OCI-LY7 (cell line): Measurements from ENCODE around the gene STX8. TPM values are rescaled to one million over a fixed set of nuclear protein-coding genes. Genes with fewer than 3 reads are reported as not detected.

ENCODE experiments used
- BruUV-seq: library from RNA; stranded (reverse); fragments of 400-500 nt; replicated peaks from 2 replicates; lab custom pipeline; 2021; lab: Mats Ljungman, UMichigan
- CTCF ChIA-PET: fragments of 300-600 bp; sonication (Branson Sonifier 250); formaldehyde crosslinking; loops from one replicate; lab custom pipeline; 2022; ENCODE audit warnings: antibody characterized with exemption; ENCODE audit not compliant: unreplicated experiment; lab: Charles Lee
- POLR2A ChIA-PET: fragments of 300-600 bp; sonication (Branson Sonifier 250); formaldehyde crosslinking; loops from one replicate; lab custom pipeline; 2022; ENCODE audit warnings: antibody characterized with exemption; lab: Charles Lee
- DNase-seq: peaks from one replicate; pipeline ENCODE4 v3.0.0-alpha.2; 2015; ENCODE audit warnings: low spot score
- H2AFZ ChIP-seq: fragments of 200-600 bp; sonication (generic), shearing (Covaris generic); 2 replicates; pipeline ENCODE4 v1.6.1; 2014; ENCODE audit warnings: mild to moderate bottlenecking, antibody characterized with exemption, low read length, moderate library complexity
- H3K27ac ChIP-seq: fragments of 200-600 bp; sonication (generic); 2 replicates; pipeline ENCODE4 v1.5.1; 2014; ENCODE audit warnings: mixed run types, low read depth, mild to moderate bottlenecking, moderate library complexity, low read length, inconsistent platforms; ENCODE audit not compliant: poor library complexity, severe bottlenecking
- H3K36me3 ChIP-seq: fragments of 200-600 bp; sonication (generic); 2 replicates; pipeline ENCODE4 v1.6.1; 2014; ENCODE audit warnings: mild to moderate bottlenecking, antibody characterized with exemption, low read length, moderate library complexity, mixed read lengths; ENCODE audit not compliant: insufficient read depth
- H3K4me1 ChIP-seq: fragments of 200-600 bp; sonication (generic); 2 replicates; pipeline ENCODE4 v1.5.1; 2014; ENCODE audit warnings: mild to moderate bottlenecking, low read length; ENCODE audit not compliant: insufficient read depth, poor library complexity, severe bottlenecking
- H3K4me2 ChIP-seq: fragments of 200-600 bp; sonication (generic); 2 replicates; pipeline ENCODE4 v1.6.1; 2014; ENCODE audit warnings: mild to moderate bottlenecking, low read length
- H3K4me3 ChIP-seq: fragments of 200-600 bp; sonication (generic); 2 replicates; pipeline ENCODE4 v1.5.1; 2014; ENCODE audit warnings: mild to moderate bottlenecking, low read depth, low read length; ENCODE audit not compliant: poor library complexity, severe bottlenecking
- H3K79me2 ChIP-seq: fragments of 200-600 bp; sonication (generic); 2 replicates; pipeline ENCODE4 v1.6.1; 2016; ENCODE audit warnings: low read depth, mild to moderate bottlenecking, low read length, moderate library complexity, mixed read lengths; ENCODE audit not compliant: insufficient read depth
- H3K9me2 ChIP-seq: fragments of 200-600 bp; sonication (generic); 2 replicates; pipeline ENCODE4 v1.6.1; 2016; ENCODE audit warnings: mild to moderate bottlenecking, low read length, mixed read lengths; ENCODE audit not compliant: insufficient read depth
- H3K9me3 ChIP-seq: fragments of 200-600 bp; sonication (generic); 2 replicates; pipeline ENCODE4 v1.6.1; 2014; ENCODE audit warnings: mild to moderate bottlenecking, mixed run types, low read length, mixed read lengths
- H4K20me1 ChIP-seq: fragments of 200-600 bp; sonication (generic); 2 replicates; pipeline ENCODE4 v1.6.1; 2014; ENCODE audit warnings: mild to moderate bottlenecking, antibody characterized with exemption, low read length, moderate library complexity, mixed read lengths; ENCODE audit not compliant: insufficient read depth
- CTCF ChIP-seq: fragments of 200-600 bp; sonication (generic); conservative IDR thresholded peaks from 2 replicates; pipeline ENCODE4 v1.5.1; 2014; ENCODE audit warnings: mild to moderate bottlenecking, antibody characterized with exemption, low read length, moderate library complexity, mixed read lengths
- EZH2phosphoT487 ChIP-seq: fragments of 200-600 bp; sonication (generic); IDR thresholded peaks from 2 replicates; pipeline ENCODE4 v1.6.1; 2018; ENCODE audit warnings: low read depth, borderline replicate concordance, mild to moderate bottlenecking, mixed run types, antibody characterized with exemption, low read length, moderate library complexity, mixed read lengths
- intact Hi-C: fragments of 100-400 bp; cut with micrococcal nuclease; formaldehyde crosslinking; loops from one replicate; pipeline ENCODE4 v1.10.0; 2022; ENCODE audit not compliant: unreplicated experiment
- total RNA-seq, 2 experiments: library from RNA; depleted of rRNA in 1 of 2; stranded (reverse); fragments of >200 nt in 1 of 2; shearing (Covaris generic) in 1 of 2; gene quantifications; 2 replicates each; pipeline ENCODE4 v1.2.3, GENCODE V29; 2014 to 2022

The STX8 gene
- total RNA-seq, 2 experiments from 2014 or later: 56.7 to 69.0 TPM

GRCh38 chr17:9233271-9233599 is 342.4 kb downstream of the STX8 start:
- Histone ChIP-seq H3K27ac (no peak overlapping the region), H4K20me1 (no peaks in the 10 kb centered on the region), H3K9me2 (no peaks in the 10 kb centered on the region), H3K4me3 (no peak overlapping the region), H3K4me1 (no peaks in the 10 kb centered on the region), H2AFZ (no peak overlapping the region), H3K9me3 (no peaks in the 10 kb centered on the region), H3K4me2 (no peak overlapping the region), H3K79me2 (no peaks in the 10 kb centered on the region), H3K36me3 (no peaks in the 10 kb centered on the region)
- CTCF ChIA-PET: no interaction called here
- no TSS peak for BruUV-seq
- TF ChIP-seq EZH2phosphoT487: no peak
- TF ChIP-seq CTCF: no peak
- no peak for DNase-seq
- intact Hi-C loops: no loop called here
- POLR2A ChIA-PET: no interaction called here

DNA sequence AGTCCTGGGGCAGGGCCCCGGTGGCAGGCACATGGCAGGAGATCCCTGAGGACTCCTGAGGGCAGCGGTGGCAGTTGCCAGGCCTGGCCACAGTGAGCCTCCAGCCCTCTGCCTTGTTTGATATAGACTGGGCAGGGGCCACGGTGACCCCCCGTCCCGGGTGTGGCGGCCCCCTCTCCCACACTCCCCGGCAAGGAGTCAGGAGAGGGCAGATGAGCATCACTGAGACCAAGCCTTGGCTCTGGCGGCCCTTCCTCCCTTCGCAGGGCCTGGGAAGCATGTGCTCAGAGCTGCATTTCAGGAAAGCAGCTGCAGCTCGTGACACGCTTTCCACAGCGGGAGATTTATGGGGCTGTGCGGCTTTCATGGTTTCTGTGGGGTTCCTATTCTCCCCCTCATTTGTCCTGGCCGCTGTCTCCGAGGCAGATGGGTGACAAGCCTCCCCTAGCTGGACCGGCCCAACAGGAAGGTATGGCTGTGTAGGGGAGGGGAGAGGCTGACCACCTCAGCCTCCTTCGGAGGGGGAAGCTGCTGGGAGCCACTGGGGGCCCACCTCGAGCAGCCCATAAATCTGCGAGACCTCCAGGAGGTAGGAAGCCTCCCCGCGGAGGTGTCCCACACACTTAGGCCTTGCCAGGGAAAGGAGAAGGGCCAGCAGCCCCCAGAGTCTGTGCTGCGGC is 342.9 kb downstream of the STX8 start:
- H3K4me1 ChIP-seq: no peaks in the 10 kb centered on the region
- H3K79me2 ChIP-seq: no peaks in the 10 kb centered on the region
- no peaks in the 10 kb centered on the region for H3K36me3 ChIP-seq
- no peak for DNase-seq
- no peak overlapping the region for H3K27ac ChIP-seq
- no peaks in the 10 kb centered on the region for H3K9me2 ChIP-seq
- TF ChIP-seq EZH2phosphoT487: no peak
- no peak for TF ChIP-seq CTCF
- H3K4me2 ChIP-seq: no peak overlapping the region
- H4K20me1 ChIP-seq: no peaks in the 10 kb centered on the region
- H3K9me3 ChIP-seq: no peaks in the 10 kb centered on the region
- H2AFZ ChIP-seq: no peak overlapping the region
- H3K4me3 ChIP-seq: no peak overlapping the region
- CTCF ChIA-PET: no interaction called here
- BruUV-seq: no TSS peak
- POLR2A ChIA-PET: no interaction called here
- intact Hi-C loops: no loop called here

DNA sequence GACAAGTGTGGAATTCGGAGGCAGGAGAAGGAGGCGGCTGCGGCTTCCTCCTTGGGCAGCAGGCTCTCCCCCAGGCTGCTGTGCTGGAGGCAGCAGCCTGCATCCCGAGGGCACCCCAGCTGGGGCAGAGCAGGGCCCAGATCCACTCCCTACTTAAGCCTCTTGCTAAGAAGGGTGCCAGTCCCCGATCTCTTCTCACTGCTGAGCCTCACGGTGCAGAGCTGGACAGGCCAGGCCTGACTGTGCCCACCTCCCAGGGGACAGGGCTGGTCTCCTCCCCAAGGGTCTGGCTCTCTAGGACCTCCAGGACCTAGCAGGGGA is 343.5 kb downstream of the STX8 start:
- Histone ChIP-seq H3K4me3 (no peak overlapping the region), H3K9me3 (no peaks in the 10 kb centered on the region), H3K27ac (no peak overlapping the region), H3K36me3 (no peaks in the 10 kb centered on the region), H3K9me2 (no peaks in the 10 kb centered on the region), H2AFZ (no peak overlapping the region), H4K20me1 (no peaks in the 10 kb centered on the region), H3K4me2 (no peak overlapping the region), H3K4me1 (no peaks in the 10 kb centered on the region), H3K79me2 (no peaks in the 10 kb centered on the region)
- DNase-seq: no peak
- intact Hi-C loops: no loop called here
- POLR2A ChIA-PET: no interaction called here
- CTCF ChIA-PET: no interaction called here
- TF ChIP-seq CTCF (no peak), EZH2phosphoT487 (no peak)
- no TSS peak for BruUV-seq
